Limb (tissue), 2 donors: Measurements from ENCODE around the gene TP53I11.

Experiments
- DNase-seq, 2 donors: peaks; one replicate each; pipeline ENCODE4 v3.0.0-alpha.2; 2016; ENCODE audit errors: extremely low spot score in 2 of 2

Gene TP53I11

DNA sequence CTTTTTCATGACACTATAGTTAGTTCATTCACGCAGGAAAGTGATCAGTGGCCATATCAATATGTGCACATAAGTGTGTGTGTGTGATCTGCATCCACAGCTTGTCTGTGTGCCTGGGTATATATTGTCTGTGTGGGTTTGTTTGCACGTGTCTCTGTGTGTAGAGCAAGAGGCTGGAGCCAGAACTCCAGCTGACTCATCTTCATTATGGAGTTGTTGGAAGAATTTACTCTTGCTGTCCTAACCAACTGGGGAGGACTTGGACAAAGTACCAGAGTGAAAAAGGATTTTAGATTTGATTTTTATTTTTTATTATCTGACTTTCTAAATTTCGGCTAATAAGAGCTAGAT is 63.9 kb downstream of the TP53I11 start:
- no peak for DNase-seq

DNA sequence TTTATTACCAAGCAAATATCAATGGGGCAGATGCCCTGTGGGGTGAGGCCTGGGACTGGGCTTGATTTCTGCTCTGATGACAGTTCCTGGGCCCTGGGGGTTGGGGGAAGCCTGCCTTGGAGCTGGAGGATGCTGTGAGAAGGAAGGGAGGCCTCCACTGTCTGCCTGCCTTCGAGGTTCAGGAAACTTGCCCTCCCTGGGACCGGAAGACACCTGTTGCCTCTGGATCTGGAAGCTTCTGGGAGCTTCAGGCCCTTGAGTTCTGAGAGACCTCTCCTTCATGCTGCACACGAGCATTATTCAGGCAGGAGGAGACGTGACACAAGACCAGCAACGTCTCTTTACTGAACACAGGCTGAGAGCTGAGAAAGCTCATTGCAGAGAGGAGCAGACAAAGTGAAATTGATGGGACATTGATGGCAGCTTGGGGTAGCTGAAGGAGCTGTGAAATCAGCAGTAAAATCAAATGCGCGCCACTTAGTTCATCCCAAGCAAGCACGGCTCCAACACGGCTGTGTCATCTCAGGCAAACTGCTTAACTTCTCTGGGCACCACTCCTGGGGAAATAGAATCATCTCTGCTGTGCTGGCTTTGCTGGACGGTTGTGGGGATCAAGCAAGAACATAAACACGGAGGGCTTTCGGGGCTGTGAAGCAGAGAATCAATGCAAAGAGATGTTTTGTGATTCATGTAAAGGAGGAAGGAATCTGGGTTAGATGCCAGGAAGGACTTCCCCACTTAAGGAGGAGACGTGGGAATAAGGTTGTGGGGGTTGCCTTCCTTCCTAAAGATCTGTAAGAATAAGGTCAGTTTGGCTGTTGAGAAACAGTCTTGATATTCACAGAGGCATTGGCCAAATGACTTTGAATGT is 64.5 kb downstream of the TP53I11 start:
- no peak for DNase-seq

DNA sequence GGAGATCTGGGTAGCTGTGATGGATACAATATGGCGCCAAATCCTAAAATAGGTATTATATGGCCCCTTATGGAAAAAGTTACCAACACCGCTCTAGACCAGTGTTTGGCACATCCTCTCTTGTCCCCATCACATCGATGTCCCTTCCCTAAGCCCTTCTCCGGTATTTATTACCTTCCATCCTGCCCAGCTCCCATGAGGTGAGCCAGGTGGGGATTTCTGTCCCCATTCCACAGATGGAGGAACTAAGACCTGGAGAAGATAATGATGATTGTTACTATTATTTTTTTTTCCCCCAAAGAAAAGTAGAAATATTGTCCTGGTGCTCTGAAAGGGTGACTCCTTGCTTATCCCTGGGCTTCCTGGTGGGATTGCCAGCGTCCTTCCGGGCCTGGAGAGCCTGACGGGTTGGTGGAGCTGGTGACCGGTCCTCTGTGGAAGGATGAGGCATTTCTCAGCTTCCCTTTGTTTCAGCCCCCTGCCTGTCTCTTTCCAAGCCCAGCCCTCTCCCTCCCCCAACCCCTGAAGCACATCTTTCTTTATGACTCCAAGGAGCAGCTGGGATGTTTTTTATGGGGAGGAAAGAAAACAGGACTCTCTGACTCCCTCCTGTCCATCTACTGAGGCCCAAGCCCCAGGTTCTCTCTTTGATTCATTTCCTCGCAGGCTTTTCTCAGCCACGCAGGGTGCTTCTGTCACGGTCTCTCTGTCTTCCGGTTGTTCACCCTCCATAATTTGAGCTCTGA is 65.4 kb downstream of the TP53I11 start:
- DNase-seq = no peak

DNA sequence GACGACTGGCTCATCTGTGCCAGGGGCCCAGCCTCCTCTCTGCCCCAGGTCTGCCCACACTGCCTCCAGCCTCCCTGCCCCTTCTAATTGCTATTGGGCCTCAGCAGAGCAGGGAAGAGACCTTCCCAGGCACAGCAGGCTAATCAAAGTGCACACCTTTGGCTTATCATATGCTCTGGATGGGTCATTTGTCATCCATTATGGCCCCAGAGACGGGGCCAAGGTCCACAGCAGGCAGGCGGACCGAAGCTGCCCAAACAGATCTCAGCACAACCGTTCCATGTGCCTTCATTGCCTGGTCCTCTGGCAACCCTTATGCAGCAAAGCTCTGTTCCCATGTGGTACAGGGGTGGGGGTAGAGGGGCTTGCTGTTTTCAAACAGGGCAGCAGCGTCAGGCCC is 66.6 kb downstream of the TP53I11 start:
- no peak for DNase-seq

DNA sequence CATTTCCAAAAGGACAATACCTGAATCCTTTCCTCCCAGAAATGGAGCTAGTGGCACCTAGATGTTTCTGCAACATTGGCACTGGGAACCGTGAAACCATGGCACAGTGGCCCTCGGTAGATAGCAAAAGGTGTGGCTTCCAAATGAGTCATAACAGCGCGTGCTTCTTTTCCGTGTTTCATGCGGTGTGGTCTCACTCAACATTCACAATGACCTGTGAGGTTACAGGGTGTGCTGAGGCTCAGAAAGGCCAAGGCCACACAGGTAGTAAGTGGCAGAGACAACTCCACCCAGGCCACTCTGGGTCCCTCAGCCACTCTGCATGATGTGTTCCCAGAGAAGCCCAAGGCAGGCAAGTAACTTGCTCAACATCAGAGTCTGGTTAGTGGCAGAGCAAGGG is 67.4 kb downstream of the TP53I11 start:
- no peak for DNase-seq
